Measurements from ENCODE around the gene CRCP.

The CRCP gene

DNA sequence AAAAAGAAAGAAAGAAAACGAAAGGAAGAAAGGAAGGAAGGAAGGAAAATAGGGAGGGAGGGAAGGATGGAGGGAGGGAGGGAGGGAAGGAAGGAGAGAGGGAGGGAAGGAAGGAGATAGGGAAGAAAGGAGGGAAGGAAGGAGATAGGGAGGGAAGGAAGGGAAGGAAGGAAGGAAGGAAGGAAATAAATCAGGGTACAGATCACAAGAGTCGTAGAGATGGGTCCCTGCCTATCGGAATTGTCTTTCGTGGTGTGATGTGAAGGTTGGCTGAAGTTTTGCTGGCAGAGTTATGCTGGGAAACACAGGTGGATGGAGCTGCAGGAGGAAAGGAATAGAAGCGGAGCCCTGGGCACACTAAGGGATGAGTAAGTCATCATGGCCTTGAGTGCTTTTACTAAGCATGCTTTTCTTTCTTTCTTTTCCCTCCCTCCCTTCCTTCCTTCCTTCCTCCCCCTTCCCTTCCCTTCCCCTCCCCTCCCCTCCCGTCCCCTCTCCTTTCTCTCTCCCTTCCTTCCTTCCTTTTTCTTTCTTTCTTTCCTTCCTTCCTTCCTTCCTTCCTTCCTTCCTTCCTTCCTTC, 78.6 kb downstream of the CRCP start:
- H3K9ac ChIP-seq (ENCODE audit: low read length), result no peak overlapping the region
- H3K9me2 ChIP-seq (replicated peaks; ENCODE audit: insufficient read depth, low read length), result no peaks in the 10 kb centered on the region
- TF ChIP-seq EZH2 (optimal IDR thresholded peaks at IDR 0.05; ENCODE audit: low read depth, low read length) (no peak), EZH2phosphoT487 (IDR thresholded peaks at IDR 0.05; ENCODE audit: low read length) (no peak)
- TF ChIP-seq, protein P1, sequence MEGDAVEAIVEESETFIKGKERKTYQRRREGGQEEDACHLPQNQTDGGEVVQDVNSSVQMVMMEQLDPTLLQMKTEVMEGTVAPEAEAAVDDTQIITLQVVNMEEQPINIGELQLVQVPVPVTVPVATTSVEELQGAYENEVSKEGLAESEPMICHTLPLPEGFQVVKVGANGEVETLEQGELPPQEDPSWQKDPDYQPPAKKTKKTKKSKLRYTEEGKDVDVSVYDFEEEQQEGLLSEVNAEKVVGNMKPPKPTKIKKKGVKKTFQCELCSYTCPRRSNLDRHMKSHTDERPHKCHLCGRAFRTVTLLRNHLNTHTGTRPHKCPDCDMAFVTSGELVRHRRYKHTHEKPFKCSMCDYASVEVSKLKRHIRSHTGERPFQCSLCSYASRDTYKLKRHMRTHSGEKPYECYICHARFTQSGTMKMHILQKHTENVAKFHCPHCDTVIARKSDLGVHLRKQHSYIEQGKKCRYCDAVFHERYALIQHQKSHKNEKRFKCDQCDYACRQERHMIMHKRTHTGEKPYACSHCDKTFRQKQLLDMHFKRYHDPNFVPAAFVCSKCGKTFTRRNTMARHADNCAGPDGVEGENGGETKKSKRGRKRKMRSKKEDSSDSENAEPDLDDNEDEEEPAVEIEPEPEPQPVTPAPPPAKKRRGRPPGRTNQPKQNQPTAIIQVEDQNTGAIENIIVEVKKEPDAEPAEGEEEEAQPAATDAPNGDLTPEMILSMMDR (IDR thresholded peaks at IDR 0.05; ENCODE audit: low read length), result no peak
- H3K27me3 ChIP-seq (replicated peaks; ENCODE audit: insufficient read depth, low read length), result no peaks in the 10 kb centered on the region
- H3K36me3 ChIP-seq (replicated peaks; ENCODE audit: insufficient read depth, low read length), result no peaks in the 10 kb centered on the region
- no peaks in the 10 kb centered on the region for H3F3A ChIP-seq (ENCODE audit: insufficient read depth, low read length)
- H3K9me3 ChIP-seq (replicated peaks; ENCODE audit: insufficient read depth, low read length), result no peaks in the 10 kb centered on the region
- no peaks in the 10 kb centered on the region for H3K4me1 ChIP-seq (ENCODE audit: low read length)
- H3K79me2 ChIP-seq (ENCODE audit: low read length), result no peaks in the 10 kb centered on the region
- no peak overlapping the region for H3K27ac ChIP-seq (ENCODE audit: low read length)
- no peak for DNase-seq
- no peaks in the 10 kb centered on the region for H4K20me1 ChIP-seq (ENCODE audit: insufficient read depth, low read length)
- no peak overlapping the region for H2AFZ ChIP-seq (ENCODE audit: low read length)
- H3K4me2 ChIP-seq (ENCODE audit: low read depth, low read length), result no peak overlapping the region
- H3K4me3 ChIP-seq (ENCODE audit: low read length), result no peak overlapping the region

DNA sequence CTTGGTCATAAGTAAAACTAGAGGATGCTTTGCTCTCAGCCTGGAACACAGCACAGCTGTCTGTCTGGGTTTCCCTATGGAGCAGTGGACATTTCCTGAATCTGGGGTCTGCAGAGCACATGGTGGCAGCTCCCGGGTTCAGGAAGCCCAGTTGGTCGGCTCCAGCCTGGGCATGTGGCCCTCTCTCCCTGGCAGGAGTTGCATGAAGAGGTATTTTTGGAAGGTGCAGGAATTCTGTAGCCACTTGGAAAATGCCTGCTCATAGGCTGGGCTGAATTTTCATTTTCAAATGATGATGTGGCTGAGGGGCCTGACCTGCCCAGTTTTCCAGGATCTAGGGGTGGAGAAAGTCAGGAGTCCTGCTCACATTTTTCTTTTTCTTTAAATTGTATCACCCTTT, 83.8 kb downstream of the CRCP start:
- no peaks in the 10 kb centered on the region for H3K9me3 ChIP-seq (replicated peaks; ENCODE audit: insufficient read depth, low read length)
- no peak overlapping the region for H3K4me3 ChIP-seq (ENCODE audit: low read length)
- no peaks in the 10 kb centered on the region for H3K9me2 ChIP-seq (replicated peaks; ENCODE audit: insufficient read depth, low read length)
- no peaks in the 10 kb centered on the region for H4K20me1 ChIP-seq (ENCODE audit: insufficient read depth, low read length)
- H3K27ac ChIP-seq (ENCODE audit: low read length), result no peak overlapping the region
- no peak overlapping the region for H3K4me2 ChIP-seq (ENCODE audit: low read depth, low read length)
- TF ChIP-seq EZH2phosphoT487 (IDR thresholded peaks at IDR 0.05; ENCODE audit: low read length) (no peak), EZH2 (optimal IDR thresholded peaks at IDR 0.05; ENCODE audit: low read depth, low read length) (no peak)
- TF ChIP-seq, protein P1 (IDR thresholded peaks at IDR 0.05; ENCODE audit: low read length), result no peak
- H3F3A ChIP-seq (ENCODE audit: insufficient read depth, low read length), result no peaks in the 10 kb centered on the region
- H3K4me1 ChIP-seq (ENCODE audit: low read length), result no peaks in the 10 kb centered on the region
- no peak overlapping the region for H3K9ac ChIP-seq (ENCODE audit: low read length)
- DNase-seq, result no peak
- H3K36me3 ChIP-seq (replicated peaks; ENCODE audit: insufficient read depth, low read length), result no peaks in the 10 kb centered on the region
- no peaks in the 10 kb centered on the region for H3K79me2 ChIP-seq (ENCODE audit: low read length)
- no peak overlapping the region for H2AFZ ChIP-seq (ENCODE audit: low read length)
- H3K27me3 ChIP-seq (replicated peaks; ENCODE audit: insufficient read depth, low read length), result no peaks in the 10 kb centered on the region

DNA sequence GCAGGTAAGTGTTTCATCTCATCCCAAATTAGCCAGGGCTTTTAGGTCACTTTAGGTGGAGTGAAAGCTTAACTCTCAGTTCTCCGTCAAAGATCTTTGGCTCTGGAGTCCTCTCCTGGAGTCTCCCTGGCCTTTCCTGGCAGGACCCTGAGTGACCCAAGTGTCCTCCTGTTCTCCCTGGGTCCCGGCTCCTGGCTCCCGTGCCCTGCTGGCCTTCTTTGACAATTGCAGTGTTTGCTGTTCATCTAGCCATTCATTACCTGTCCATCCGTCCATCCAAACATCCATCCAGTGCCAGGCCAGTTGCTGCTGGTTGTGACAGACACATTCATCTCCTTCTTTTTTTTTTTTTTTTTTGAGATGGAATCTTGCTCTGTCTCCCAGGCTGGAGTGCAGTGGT, 84.3 kb downstream of the CRCP start:
- Histone ChIP-seq H3K4me3 (ENCODE audit: low read length) (no peak overlapping the region), H3F3A (ENCODE audit: insufficient read depth, low read length) (no peaks in the 10 kb centered on the region), H3K27me3 (replicated peaks; ENCODE audit: insufficient read depth, low read length) (no peaks in the 10 kb centered on the region), H3K36me3 (replicated peaks; ENCODE audit: insufficient read depth, low read length) (no peaks in the 10 kb centered on the region), H2AFZ (ENCODE audit: low read length) (no peak overlapping the region), H3K4me1 (ENCODE audit: low read length) (no peaks in the 10 kb centered on the region), H3K9me2 (replicated peaks; ENCODE audit: insufficient read depth, low read length) (no peaks in the 10 kb centered on the region), H3K4me2 (ENCODE audit: low read depth, low read length) (no peak overlapping the region), H3K9ac (ENCODE audit: low read length) (no peak overlapping the region), H4K20me1 (ENCODE audit: insufficient read depth, low read length) (no peaks in the 10 kb centered on the region), H3K79me2 (ENCODE audit: low read length) (no peaks in the 10 kb centered on the region), H3K27ac (ENCODE audit: low read length) (no peak overlapping the region), H3K9me3 (replicated peaks; ENCODE audit: insufficient read depth, low read length) (no peaks in the 10 kb centered on the region)
- no peak for DNase-seq
- no peak for TF ChIP-seq EZH2phosphoT487 (IDR thresholded peaks at IDR 0.05; ENCODE audit: low read length)
- no peak for TF ChIP-seq EZH2 (optimal IDR thresholded peaks at IDR 0.05; ENCODE audit: low read depth, low read length)
- TF ChIP-seq, protein P1 (IDR thresholded peaks at IDR 0.05; ENCODE audit: low read length), result no peak

Data from MM.1S (cell line).